ENCODE measurements around the gene FANCD2. TPM values are rescaled to one million over a fixed set of nuclear protein-coding genes. Genes with fewer than 3 reads are reported as not detected.
A peak's percentile ranks its signal among the peaks of the same experiment; 100 is the strongest.

Gene FANCD2
- total RNA-seq, 1 experiment from 2014 or later, result 35.7 TPM

GRCh38 chr3:9978710-9979305 lies 47.4 kb upstream of the FANCD2 start:
- H2AFZ ChIP-seq, result no peak overlapping the region
- H3F3A ChIP-seq (ENCODE audit: insufficient read depth, low read depth), result peaks cover 19% of the 10 kb centered on the region
- POLR2A ChIA-PET (ENCODE audit: unreplicated experiment), result no interaction called here
- no TSS peak for BruUV-seq (replicated peaks)
- H3K4me3 ChIP-seq, result no peak overlapping the region
- H3K27me3 ChIP-seq (ENCODE audit: insufficient read depth, low read depth), result no peaks in the 10 kb centered on the region
- TF ChIP-seq, protein P1, sequence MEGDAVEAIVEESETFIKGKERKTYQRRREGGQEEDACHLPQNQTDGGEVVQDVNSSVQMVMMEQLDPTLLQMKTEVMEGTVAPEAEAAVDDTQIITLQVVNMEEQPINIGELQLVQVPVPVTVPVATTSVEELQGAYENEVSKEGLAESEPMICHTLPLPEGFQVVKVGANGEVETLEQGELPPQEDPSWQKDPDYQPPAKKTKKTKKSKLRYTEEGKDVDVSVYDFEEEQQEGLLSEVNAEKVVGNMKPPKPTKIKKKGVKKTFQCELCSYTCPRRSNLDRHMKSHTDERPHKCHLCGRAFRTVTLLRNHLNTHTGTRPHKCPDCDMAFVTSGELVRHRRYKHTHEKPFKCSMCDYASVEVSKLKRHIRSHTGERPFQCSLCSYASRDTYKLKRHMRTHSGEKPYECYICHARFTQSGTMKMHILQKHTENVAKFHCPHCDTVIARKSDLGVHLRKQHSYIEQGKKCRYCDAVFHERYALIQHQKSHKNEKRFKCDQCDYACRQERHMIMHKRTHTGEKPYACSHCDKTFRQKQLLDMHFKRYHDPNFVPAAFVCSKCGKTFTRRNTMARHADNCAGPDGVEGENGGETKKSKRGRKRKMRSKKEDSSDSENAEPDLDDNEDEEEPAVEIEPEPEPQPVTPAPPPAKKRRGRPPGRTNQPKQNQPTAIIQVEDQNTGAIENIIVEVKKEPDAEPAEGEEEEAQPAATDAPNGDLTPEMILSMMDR (conservative IDR thresholded peaks at IDR 0.05), result no peak
- no peak for TF ChIP-seq EZH2 (IDR thresholded peaks at IDR 0.05; ENCODE audit: low read depth)
- DNase-seq, result no peak
- peaks cover 33% of the 10 kb centered on the region for H3K79me2 ChIP-seq (ENCODE audit: low read depth)
- peak overlapping the region; percentile 18; the same call in 1 of the 2 replicates for H3K27ac ChIP-seq
- peaks cover 26% of the 10 kb centered on the region for H3K4me1 ChIP-seq (replicated peaks; ENCODE audit: insufficient read depth)
- no peaks in the 10 kb centered on the region for H4K20me1 ChIP-seq (ENCODE audit: insufficient read depth)
- no peak overlapping the region for H3K4me2 ChIP-seq
- no peaks in the 10 kb centered on the region for H3K9me3 ChIP-seq (ENCODE audit: insufficient read depth, low read depth)
- intact Hi-C loops (cut with micrococcal nuclease; ENCODE audit: unreplicated experiment), result no loop called here
- H3K9me2 ChIP-seq (ENCODE audit: insufficient read depth), result no peaks in the 10 kb centered on the region
- peaks cover 12% of the 10 kb centered on the region; the same call in 1 of the 2 replicates for H3K36me3 ChIP-seq (ENCODE audit: low read depth)
- CTCF ChIA-PET, result interaction anchor here (0.7 kb wide), 1 partner anchor 11 kb away, joined by 9 read pairs; no protein-coding TSS in a partner anchor

DNA sequence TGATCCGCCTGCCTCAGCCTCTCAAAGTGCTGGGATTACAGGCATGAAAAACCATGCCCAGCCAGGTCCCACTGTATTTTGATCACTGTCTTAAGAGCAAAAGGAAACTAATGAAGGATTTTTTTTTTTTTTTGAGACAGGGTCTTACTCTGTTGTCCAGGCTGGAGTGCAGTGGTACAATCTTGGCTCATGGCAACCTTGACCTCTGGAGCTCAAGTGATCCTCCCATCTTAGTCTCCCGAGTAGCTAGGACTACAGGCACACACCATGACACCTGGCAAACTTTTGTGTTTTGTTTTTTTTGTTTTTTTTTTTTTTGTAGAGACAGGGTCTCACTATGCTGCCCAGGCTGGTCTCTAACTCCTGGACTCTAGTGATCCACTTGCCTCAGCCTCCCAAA lies 46.0 kb upstream of the FANCD2 start:
- peaks cover 19% of the 10 kb centered on the region for H3F3A ChIP-seq (ENCODE audit: insufficient read depth, low read depth)
- CTCF ChIA-PET, result no interaction called here
- no peak for TF ChIP-seq EZH2 (IDR thresholded peaks at IDR 0.05; ENCODE audit: low read depth)
- TF ChIP-seq, protein P1 (conservative IDR thresholded peaks at IDR 0.05), result no peak
- no peak overlapping the region for H3K4me2 ChIP-seq
- no peaks in the 10 kb centered on the region for H3K27me3 ChIP-seq (ENCODE audit: insufficient read depth, low read depth)
- H2AFZ ChIP-seq, result no peak overlapping the region
- intact Hi-C loops (cut with micrococcal nuclease; ENCODE audit: unreplicated experiment), result no loop called here
- no peaks in the 10 kb centered on the region for H3K9me2 ChIP-seq (ENCODE audit: insufficient read depth)
- H4K20me1 ChIP-seq (ENCODE audit: insufficient read depth), result no peaks in the 10 kb centered on the region
- no TSS peak for BruUV-seq (replicated peaks)
- POLR2A ChIA-PET (ENCODE audit: unreplicated experiment), result no interaction called here
- peaks cover 31% of the 10 kb centered on the region for H3K4me1 ChIP-seq (replicated peaks; ENCODE audit: insufficient read depth)
- H3K79me2 ChIP-seq (ENCODE audit: low read depth), result peaks cover 43% of the 10 kb centered on the region
- no peaks in the 10 kb centered on the region for H3K9me3 ChIP-seq (ENCODE audit: insufficient read depth, low read depth)
- H3K36me3 ChIP-seq (ENCODE audit: low read depth), result peaks cover 6% of the 10 kb centered on the region; the same call in 1 of the 2 replicates
- no peak for DNase-seq
- H3K27ac ChIP-seq, result no peak overlapping the region
- no peak overlapping the region for H3K4me3 ChIP-seq

- H4K20me1 ChIP-seq (ENCODE audit: insufficient read depth), result no peaks in the 10 kb centered on the region
- H3K27ac ChIP-seq, result no peak overlapping the region
- H3K4me3 ChIP-seq, result peak overlapping the region; percentile 81
- TSS peak; percentile 43 for BruUV-seq (replicated peaks)
- H3K4me2 ChIP-seq, result peak overlapping the region; percentile 93
- ChIA-PET POLR2A (ENCODE audit: unreplicated experiment) (interaction anchor here (0.6 to 0.7 kb wide), 2 partner anchors 66 to 177 kb away, joined by 3 read pairs; no protein-coding TSS in a partner anchor), CTCF (no interaction called here)
- H3K4me1 ChIP-seq (replicated peaks; ENCODE audit: insufficient read depth), result peaks cover 20% of the 10 kb centered on the region
- no peaks in the 10 kb centered on the region for H3K36me3 ChIP-seq (ENCODE audit: low read depth)
- H3F3A ChIP-seq (ENCODE audit: insufficient read depth, low read depth), result peaks cover 7% of the 10 kb centered on the region
- TF ChIP-seq, protein P1 (conservative IDR thresholded peaks at IDR 0.05), result no peak
- TF ChIP-seq EZH2 (IDR thresholded peaks at IDR 0.05; ENCODE audit: low read depth), result no peak
- H3K9me3 ChIP-seq (ENCODE audit: insufficient read depth, low read depth), result no peaks in the 10 kb centered on the region
- H2AFZ ChIP-seq, result peak overlapping the region; percentile 76
- H3K27me3 ChIP-seq (ENCODE audit: insufficient read depth, low read depth), result no peaks in the 10 kb centered on the region
- intact Hi-C loops (cut with micrococcal nuclease; ENCODE audit: unreplicated experiment), result no loop called here
- DNase-seq, result no peak
- peaks cover 68% of the 10 kb centered on the region for H3K79me2 ChIP-seq (ENCODE audit: low read depth)
- H3K9me2 ChIP-seq (ENCODE audit: insufficient read depth), result no peaks in the 10 kb centered on the region
These were observed 40.0 kb upstream of the FANCD2 start for GRCh38 chr3:9986230-9986725.
